Ishikawa (cell line): ENCODE data around the gene MOB2.

ENCODE experiments used
- CEBPB ChIP-seq: IDR thresholded peaks from 2 replicates; pipeline ENCODE4 v1.6.1; 2012
- CREB1 ChIP-seq: IDR thresholded peaks from 2 replicates; pipeline ENCODE4 v1.6.1; 2012; ENCODE audit warnings: low read depth
- EP300 ChIP-seq: IDR thresholded peaks from 2 replicates; pipeline ENCODE4 v1.6.1; 2012; ENCODE audit warnings: borderline replicate concordance
- FOXM1 ChIP-seq: IDR thresholded peaks from 2 replicates; pipeline ENCODE4 v1.6.1; 2012; ENCODE audit warnings: low read depth, borderline replicate concordance
- RAD21 ChIP-seq: IDR thresholded peaks from 2 replicates; pipeline ENCODE4 v1.6.1; 2012; ENCODE audit warnings: low read depth
- TAF1 ChIP-seq: IDR thresholded peaks from 2 replicates; pipeline ENCODE4 v1.6.1; 2012; ENCODE audit warnings: low read depth, mild to moderate bottlenecking
- YY1 ChIP-seq: IDR thresholded peaks from 2 replicates; pipeline ENCODE4 v1.6.1; 2012; ENCODE audit warnings: low read depth
- TF ChIP-seq, protein P1 (sequence below): IDR thresholded peaks from 2 replicates; pipeline ENCODE4 v1.6.1; 2012; ENCODE audit warnings: low read depth, mild to moderate bottlenecking
- TF ChIP-seq, protein P2 (sequence below): IDR thresholded peaks from 2 replicates; pipeline ENCODE4 v1.6.1; 2012

DNA sequence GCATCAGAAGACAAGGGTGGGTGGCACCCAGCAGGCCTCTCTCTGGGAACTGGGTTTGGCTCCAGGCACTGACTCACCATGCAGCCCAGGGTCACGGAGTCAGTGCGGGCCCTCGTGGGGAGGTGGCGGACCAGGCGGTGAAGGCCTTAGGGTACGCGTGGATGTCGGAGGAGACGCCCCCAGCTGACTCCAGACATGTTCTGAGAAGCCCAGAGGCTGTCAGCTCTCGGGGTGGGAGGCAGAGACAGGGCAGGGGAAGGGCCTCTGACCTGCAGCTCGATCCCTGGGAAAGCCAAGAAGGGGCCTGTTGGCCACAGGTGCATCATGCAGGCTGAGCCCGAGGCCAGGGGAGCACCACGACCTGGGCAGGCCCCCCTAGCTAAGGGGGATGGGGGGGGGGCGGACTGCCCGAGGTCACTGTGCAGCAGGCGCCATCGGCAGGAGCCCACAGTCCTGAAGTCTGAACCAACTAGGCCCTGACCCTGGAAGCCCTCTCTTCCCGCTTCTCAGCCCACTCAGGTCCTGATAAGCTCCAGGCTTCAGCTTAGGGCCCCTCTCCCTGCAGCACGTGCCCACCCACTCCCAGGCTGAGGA, 18.0 kb downstream of the MOB2 start:
- TF ChIP-seq YY1 (no peak), FOXM1 (no peak), CREB1 (no peak), EP300 (no peak), RAD21 (no peak), CEBPB (no peak), TAF1 (no peak)
- TF ChIP-seq, protein P1, sequence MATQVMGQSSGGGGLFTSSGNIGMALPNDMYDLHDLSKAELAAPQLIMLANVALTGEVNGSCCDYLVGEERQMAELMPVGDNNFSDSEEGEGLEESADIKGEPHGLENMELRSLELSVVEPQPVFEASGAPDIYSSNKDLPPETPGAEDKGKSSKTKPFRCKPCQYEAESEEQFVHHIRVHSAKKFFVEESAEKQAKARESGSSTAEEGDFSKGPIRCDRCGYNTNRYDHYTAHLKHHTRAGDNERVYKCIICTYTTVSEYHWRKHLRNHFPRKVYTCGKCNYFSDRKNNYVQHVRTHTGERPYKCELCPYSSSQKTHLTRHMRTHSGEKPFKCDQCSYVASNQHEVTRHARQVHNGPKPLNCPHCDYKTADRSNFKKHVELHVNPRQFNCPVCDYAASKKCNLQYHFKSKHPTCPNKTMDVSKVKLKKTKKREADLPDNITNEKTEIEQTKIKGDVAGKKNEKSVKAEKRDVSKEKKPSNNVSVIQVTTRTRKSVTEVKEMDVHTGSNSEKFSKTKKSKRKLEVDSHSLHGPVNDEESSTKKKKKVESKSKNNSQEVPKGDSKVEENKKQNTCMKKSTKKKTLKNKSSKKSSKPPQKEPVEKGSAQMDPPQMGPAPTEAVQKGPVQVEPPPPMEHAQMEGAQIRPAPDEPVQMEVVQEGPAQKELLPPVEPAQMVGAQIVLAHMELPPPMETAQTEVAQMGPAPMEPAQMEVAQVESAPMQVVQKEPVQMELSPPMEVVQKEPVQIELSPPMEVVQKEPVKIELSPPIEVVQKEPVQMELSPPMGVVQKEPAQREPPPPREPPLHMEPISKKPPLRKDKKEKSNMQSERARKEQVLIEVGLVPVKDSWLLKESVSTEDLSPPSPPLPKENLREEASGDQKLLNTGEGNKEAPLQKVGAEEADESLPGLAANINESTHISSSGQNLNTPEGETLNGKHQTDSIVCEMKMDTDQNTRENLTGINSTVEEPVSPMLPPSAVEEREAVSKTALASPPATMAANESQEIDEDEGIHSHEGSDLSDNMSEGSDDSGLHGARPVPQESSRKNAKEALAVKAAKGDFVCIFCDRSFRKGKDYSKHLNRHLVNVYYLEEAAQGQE, result no peak
- TF ChIP-seq, protein P2, sequence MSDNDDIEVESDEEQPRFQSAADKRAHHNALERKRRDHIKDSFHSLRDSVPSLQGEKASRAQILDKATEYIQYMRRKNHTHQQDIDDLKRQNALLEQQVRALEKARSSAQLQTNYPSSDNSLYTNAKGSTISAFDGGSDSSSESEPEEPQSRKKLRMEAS, result no peak
